ENCODE measurements around the gene SEC62.

GRCh38 chr3:170033489-170033888 is 66.9 kb downstream of the SEC62 start:
- TF ChIP-seq EZH2 (IDR thresholded peaks at IDR 0.05; ENCODE audit: low read depth, unreplicated experiment), result no peak
- no peak for TF ChIP-seq POLR2AphosphoS5 (IDR thresholded peaks at IDR 0.05; ENCODE audit: low read depth)

Measured in GM23338 (cell line).